Measurements from ENCODE around the gene PTPRQ.
A peak's percentile ranks its signal among the peaks of the same experiment; 100 is the strongest.

PTPRQ gene

GRCh38 chr12:80625051-80625450 lies 181.0 kb downstream of the PTPRQ start:
- TF ChIP-seq, protein P1, sequence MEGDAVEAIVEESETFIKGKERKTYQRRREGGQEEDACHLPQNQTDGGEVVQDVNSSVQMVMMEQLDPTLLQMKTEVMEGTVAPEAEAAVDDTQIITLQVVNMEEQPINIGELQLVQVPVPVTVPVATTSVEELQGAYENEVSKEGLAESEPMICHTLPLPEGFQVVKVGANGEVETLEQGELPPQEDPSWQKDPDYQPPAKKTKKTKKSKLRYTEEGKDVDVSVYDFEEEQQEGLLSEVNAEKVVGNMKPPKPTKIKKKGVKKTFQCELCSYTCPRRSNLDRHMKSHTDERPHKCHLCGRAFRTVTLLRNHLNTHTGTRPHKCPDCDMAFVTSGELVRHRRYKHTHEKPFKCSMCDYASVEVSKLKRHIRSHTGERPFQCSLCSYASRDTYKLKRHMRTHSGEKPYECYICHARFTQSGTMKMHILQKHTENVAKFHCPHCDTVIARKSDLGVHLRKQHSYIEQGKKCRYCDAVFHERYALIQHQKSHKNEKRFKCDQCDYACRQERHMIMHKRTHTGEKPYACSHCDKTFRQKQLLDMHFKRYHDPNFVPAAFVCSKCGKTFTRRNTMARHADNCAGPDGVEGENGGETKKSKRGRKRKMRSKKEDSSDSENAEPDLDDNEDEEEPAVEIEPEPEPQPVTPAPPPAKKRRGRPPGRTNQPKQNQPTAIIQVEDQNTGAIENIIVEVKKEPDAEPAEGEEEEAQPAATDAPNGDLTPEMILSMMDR (conservative IDR thresholded peaks at IDR 0.05; ENCODE audit: control insufficient read depth, insufficient read depth, low read depth, low read length), result no peak
- H3K4me3 ChIP-seq (ENCODE audit: control insufficient read depth, low read depth, low read length), result no peak overlapping the region

GRCh38 chr12:80625901-80626300 lies 181.9 kb downstream of the PTPRQ start:
- DNase-seq (ENCODE audit: low read depth), result no peak
- H3K4me3 ChIP-seq (ENCODE audit: control insufficient read depth, low read depth, low read length), result no peak overlapping the region
- TF ChIP-seq, protein P1 (conservative IDR thresholded peaks at IDR 0.05; ENCODE audit: control insufficient read depth, insufficient read depth, low read depth, low read length), result no peak

More at GRCh38 chr12:80625051-80625450, 181.0 kb downstream of the PTPRQ start:
- no peak for DNase-seq (ENCODE audit: low read depth)

DNA sequence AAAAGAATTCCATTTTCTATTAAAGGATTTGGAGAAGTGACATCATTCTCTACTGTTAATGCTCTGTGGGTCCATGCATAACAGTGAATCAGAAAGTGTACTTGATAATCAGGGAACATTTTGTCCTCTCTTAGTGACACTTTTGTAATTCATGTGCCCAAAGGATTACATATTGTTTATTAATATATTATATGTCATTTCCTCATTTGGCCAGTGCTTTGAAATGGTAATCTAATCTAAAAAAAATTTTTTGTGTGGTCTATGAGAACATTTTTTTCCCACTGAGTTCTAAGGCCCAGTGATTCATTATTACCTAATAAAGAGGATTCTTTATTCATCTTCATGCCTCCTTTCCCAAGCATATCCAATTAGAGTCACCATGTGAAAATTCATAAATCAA lies 183.7 kb downstream of the PTPRQ start:
- H3K4me3 ChIP-seq (ENCODE audit: control insufficient read depth, low read depth, low read length), result no peak overlapping the region
- TF ChIP-seq, protein P1 (conservative IDR thresholded peaks at IDR 0.05; ENCODE audit: control insufficient read depth, insufficient read depth, low read depth, low read length), result no peak
- peak; percentile 98 for DNase-seq (ENCODE audit: low read depth)

GRCh38 chr12:80632835-80633234 lies 188.8 kb downstream of the PTPRQ start:
- peak; percentile 52 for DNase-seq (ENCODE audit: low read depth)
- TF ChIP-seq, protein P1 (conservative IDR thresholded peaks at IDR 0.05; ENCODE audit: control insufficient read depth, insufficient read depth, low read depth, low read length), result peak; percentile 36
- no peak overlapping the region for H3K4me3 ChIP-seq (ENCODE audit: control insufficient read depth, low read depth, low read length)

DNA sequence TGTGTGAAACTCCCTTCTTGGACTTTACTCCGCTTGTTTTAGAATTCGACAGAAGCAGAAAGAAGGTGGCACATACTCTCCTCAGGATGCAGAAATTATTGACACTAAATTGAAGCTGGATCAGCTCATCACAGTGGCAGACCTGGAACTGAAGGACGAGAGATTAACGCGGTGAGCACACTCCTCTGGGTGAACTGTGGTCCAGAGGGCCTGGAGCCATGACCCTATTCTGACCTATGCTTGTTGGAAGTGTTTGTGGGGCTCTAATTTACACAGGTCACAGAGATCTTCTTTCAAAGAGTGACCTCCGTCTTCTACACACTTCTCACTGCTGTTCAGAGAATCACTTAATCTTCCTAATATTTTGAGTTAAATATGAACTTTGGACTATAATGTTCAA lies 190.9 kb downstream of the PTPRQ start:
- DNase-seq (ENCODE audit: low read depth), result peak; percentile 73
- TF ChIP-seq, protein P1 (conservative IDR thresholded peaks at IDR 0.05; ENCODE audit: control insufficient read depth, insufficient read depth, low read depth, low read length), result no peak
- peak overlapping the region; percentile 25 for H3K4me3 ChIP-seq (ENCODE audit: control insufficient read depth, low read depth, low read length)

- TF ChIP-seq, protein P1 (conservative IDR thresholded peaks at IDR 0.05; ENCODE audit: control insufficient read depth, insufficient read depth, low read depth, low read length), result no peak
- DNase-seq (ENCODE audit: low read depth), result peak; percentile 57
- no peak overlapping the region for H3K4me3 ChIP-seq (ENCODE audit: control insufficient read depth, low read depth, low read length)
These were observed 192.8 kb downstream of the PTPRQ start for GRCh38 chr12:80636832-80637231.

DNA sequence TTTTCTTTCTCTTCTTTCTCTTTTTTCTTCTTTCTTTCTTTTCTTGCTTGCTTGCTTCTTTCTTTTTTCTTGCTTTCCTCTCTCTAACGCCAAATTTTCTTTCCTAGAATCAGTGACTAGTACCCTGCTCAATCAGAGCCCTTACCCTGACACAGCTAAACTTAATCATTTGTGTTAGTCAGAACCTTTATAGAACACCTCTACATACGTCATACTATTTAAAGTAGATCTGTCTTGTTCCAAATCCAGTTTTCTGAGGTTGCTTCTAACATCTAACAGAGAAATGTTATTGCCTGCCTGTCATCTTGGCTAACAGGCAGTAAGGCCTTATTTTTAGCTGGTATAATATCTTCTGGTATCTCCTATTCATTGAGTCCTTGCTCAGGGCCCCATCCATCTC lies 197.9 kb downstream of the PTPRQ start:
- TF ChIP-seq, protein P1 (conservative IDR thresholded peaks at IDR 0.05; ENCODE audit: control insufficient read depth, insufficient read depth, low read depth, low read length), result no peak
- DNase-seq (ENCODE audit: low read depth), result peak; percentile 58
- H3K4me3 ChIP-seq (ENCODE audit: control insufficient read depth, low read depth, low read length), result no peak overlapping the region
